ENCODE data around the gene MLXIP. TPM values are rescaled to one million over a fixed set of nuclear protein-coding genes. Genes with fewer than 3 reads are reported as not detected.
A peak's percentile ranks its signal among the peaks of the same experiment; 100 is the strongest.

Gene MLXIP
- total and polyA plus RNA-seq, 2 of the 13 experiments (the other 11 are each of a cell fraction or from before 2014, with no cell fraction given), result 5.3 to 6.7 TPM

DNA sequence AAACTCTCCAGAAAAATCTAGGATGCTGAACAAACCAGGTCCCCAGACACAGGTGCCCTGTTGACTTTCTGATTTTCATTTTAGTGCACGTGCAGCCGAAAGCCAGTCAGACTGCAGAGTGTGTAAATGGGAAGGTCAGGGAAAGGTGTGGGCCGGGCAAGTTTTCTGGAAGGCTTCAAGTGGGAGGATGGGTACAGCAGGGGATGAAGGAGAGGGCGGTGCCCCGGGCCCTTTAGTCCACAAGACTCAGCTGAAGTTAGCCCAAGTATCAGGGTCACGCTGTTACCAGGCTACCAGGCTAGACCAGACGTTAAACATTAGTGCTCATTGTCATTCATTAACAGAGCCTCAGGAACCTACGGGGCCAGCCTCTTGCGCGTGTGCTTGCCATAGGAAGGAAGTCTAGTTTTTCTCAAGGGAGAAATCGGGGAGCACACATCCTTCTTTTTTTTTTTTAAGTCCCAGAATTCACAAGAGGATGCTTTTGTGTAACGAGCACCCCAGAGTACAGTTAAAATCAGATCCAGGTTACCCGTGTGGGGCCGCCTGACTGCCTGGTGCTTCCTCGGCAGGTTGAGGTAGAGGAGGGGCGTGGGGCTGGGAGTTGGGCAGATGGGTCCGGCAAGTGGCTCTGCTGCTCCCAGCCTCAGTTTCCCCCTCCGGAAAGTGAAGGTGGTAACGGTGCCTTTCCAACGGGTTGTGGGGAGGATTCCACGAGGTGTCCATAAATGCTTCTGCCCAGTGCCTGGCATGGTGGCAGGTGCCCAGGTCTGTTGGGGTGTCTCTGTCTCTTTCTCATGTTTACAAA is 37.8 kb upstream of the MLXIP start (continued):
- TF ChIP-seq HMG20A (CRISPR knock-in tag; IDR thresholded peaks at IDR 0.05; ENCODE audit: borderline replicate concordance) (peak; percentile 24; the same call in 1 of the 2 replicates), SOX5 (CRISPR knock-in tag; IDR thresholded peaks at IDR 0.05; ENCODE audit: borderline replicate concordance) (peak; percentile 36; the same call in 1 of the 2 replicates), NCOA2 (CRISPR knock-in tag; IDR thresholded peaks at IDR 0.05) (no peak), SSRP1 (CRISPR knock-in tag; IDR thresholded peaks at IDR 0.05) (no peak), NFIC (IDR thresholded peaks at IDR 0.05; ENCODE audit: low read length) (no peak), SAP130 (CRISPR knock-in tag; IDR thresholded peaks at IDR 0.05; ENCODE audit: low read depth) (peak; percentile 65; the same call in 1 of the 2 replicates), ZNF17 (CRISPR knock-in tag; IDR thresholded peaks at IDR 0.05) (0 out of 2 replicates have a peak, but pooled peaks have one; percentile 53), ZNF546 (CRISPR knock-in tag; conservative IDR thresholded peaks at IDR 0.05) (no peak), ASH2L (IDR thresholded peaks at IDR 0.05; ENCODE audit: insufficient read length, low read depth, low read length) (no peak), ZNF75D (CRISPR knock-in tag; IDR thresholded peaks at IDR 0.05; ENCODE audit: borderline replicate concordance) (no peak), RFX3 (CRISPR knock-in tag; IDR thresholded peaks at IDR 0.05) (0 out of 2 replicates have a peak, but pooled peaks have one; percentile 37), CCDC6 (CRISPR knock-in tag; IDR thresholded peaks at IDR 0.05) (0 out of 2 replicates have a peak, but pooled peaks have one; percentile 42)
- TF ChIP-seq, protein P1, sequence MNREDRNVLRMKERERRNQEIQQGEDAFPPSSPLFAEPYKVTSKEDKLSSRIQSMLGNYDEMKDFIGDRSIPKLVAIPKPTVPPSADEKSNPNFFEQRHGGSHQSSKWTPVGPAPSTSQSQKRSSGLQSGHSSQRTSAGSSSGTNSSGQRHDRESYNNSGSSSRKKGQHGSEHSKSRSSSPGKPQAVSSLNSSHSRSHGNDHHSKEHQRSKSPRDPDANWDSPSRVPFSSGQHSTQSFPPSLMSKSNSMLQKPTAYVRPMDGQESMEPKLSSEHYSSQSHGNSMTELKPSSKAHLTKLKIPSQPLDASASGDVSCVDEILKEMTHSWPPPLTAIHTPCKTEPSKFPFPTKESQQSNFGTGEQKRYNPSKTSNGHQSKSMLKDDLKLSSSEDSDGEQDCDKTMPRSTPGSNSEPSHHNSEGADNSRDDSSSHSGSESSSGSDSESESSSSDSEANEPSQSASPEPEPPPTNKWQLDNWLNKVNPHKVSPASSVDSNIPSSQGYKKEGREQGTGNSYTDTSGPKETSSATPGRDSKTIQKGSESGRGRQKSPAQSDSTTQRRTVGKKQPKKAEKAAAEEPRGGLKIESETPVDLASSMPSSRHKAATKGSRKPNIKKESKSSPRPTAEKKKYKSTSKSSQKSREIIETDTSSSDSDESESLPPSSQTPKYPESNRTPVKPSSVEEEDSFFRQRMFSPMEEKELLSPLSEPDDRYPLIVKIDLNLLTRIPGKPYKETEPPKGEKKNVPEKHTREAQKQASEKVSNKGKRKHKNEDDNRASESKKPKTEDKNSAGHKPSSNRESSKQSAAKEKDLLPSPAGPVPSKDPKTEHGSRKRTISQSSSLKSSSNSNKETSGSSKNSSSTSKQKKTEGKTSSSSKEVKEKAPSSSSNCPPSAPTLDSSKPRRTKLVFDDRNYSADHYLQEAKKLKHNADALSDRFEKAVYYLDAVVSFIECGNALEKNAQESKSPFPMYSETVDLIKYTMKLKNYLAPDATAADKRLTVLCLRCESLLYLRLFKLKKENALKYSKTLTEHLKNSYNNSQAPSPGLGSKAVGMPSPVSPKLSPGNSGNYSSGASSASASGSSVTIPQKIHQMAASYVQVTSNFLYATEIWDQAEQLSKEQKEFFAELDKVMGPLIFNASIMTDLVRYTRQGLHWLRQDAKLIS (CRISPR knock-in tag; IDR thresholded peaks at IDR 0.05), result no peak
- TF ChIP-seq, protein P2, sequence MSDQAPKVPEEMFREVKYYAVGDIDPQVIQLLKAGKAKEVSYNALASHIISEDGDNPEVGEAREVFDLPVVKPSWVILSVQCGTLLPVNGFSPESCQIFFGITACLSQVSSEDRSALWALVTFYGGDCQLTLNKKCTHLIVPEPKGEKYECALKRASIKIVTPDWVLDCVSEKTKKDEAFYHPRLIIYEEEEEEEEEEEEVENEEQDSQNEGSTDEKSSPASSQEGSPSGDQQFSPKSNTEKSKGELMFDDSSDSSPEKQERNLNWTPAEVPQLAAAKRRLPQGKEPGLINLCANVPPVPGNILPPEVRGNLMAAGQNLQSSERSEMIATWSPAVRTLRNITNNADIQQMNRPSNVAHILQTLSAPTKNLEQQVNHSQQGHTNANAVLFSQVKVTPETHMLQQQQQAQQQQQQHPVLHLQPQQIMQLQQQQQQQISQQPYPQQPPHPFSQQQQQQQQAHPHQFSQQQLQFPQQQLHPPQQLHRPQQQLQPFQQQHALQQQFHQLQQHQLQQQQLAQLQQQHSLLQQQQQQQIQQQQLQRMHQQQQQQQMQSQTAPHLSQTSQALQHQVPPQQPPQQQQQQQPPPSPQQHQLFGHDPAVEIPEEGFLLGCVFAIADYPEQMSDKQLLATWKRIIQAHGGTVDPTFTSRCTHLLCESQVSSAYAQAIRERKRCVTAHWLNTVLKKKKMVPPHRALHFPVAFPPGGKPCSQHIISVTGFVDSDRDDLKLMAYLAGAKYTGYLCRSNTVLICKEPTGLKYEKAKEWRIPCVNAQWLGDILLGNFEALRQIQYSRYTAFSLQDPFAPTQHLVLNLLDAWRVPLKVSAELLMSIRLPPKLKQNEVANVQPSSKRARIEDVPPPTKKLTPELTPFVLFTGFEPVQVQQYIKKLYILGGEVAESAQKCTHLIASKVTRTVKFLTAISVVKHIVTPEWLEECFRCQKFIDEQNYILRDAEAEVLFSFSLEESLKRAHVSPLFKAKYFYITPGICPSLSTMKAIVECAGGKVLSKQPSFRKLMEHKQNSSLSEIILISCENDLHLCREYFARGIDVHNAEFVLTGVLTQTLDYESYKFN (CRISPR knock-in tag; conservative IDR thresholded peaks at IDR 0.05), result peak; percentile 61
- TF ChIP-seq, protein P3, sequence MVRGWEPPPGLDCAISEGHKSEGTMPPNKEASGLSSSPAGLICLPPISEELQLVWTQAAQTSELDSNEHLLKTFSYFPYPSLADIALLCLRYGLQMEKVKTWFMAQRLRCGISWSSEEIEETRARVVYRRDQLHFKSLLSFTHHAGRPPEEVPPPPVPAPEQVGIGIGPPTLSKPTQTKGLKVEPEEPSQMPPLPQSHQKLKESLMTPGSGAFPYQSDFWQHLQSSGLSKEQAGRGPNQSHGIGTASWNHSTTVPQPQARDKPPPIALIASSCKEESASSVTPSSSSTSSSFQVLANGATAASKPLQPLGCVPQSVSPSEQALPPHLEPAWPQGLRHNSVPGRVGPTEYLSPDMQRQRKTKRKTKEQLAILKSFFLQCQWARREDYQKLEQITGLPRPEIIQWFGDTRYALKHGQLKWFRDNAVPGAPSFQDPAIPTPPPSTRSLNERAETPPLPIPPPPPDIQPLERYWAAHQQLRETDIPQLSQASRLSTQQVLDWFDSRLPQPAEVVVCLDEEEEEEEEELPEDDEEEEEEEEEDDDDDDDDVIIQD (CRISPR knock-in tag; IDR thresholded peaks at IDR 0.05; ENCODE audit: low read depth), result 0 out of 2 replicates have a peak, but pooled peaks have one; percentile 14
- TF ChIP-seq, protein P4, sequence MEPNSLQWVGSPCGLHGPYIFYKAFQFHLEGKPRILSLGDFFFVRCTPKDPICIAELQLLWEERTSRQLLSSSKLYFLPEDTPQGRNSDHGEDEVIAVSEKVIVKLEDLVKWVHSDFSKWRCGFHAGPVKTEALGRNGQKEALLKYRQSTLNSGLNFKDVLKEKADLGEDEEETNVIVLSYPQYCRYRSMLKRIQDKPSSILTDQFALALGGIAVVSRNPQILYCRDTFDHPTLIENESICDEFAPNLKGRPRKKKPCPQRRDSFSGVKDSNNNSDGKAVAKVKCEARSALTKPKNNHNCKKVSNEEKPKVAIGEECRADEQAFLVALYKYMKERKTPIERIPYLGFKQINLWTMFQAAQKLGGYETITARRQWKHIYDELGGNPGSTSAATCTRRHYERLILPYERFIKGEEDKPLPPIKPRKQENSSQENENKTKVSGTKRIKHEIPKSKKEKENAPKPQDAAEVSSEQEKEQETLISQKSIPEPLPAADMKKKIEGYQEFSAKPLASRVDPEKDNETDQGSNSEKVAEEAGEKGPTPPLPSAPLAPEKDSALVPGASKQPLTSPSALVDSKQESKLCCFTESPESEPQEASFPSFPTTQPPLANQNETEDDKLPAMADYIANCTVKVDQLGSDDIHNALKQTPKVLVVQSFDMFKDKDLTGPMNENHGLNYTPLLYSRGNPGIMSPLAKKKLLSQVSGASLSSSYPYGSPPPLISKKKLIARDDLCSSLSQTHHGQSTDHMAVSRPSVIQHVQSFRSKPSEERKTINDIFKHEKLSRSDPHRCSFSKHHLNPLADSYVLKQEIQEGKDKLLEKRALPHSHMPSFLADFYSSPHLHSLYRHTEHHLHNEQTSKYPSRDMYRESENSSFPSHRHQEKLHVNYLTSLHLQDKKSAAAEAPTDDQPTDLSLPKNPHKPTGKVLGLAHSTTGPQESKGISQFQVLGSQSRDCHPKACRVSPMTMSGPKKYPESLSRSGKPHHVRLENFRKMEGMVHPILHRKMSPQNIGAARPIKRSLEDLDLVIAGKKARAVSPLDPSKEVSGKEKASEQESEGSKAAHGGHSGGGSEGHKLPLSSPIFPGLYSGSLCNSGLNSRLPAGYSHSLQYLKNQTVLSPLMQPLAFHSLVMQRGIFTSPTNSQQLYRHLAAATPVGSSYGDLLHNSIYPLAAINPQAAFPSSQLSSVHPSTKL (CRISPR knock-in tag; IDR thresholded peaks at IDR 0.05), result peak; percentile 47; the same call in 1 of the 2 replicates
